ENCODE measurements around the gene GTF2H2C. TPM values are rescaled to one million over a fixed set of nuclear protein-coding genes. Genes with fewer than 3 reads are reported as not detected.
A peak's percentile ranks its signal among the peaks of the same experiment; 100 is the strongest.
"Not testable (repeated sequence)": the region's sequence is repeated elsewhere in the genome, so short reads cannot be mapped to it uniquely, and the experiment has no call there.

The GTF2H2C gene
- total RNA-seq, result 10 to 100 TPM; 13.9 to 22.7 (median 16.3) TPM

DNA sequence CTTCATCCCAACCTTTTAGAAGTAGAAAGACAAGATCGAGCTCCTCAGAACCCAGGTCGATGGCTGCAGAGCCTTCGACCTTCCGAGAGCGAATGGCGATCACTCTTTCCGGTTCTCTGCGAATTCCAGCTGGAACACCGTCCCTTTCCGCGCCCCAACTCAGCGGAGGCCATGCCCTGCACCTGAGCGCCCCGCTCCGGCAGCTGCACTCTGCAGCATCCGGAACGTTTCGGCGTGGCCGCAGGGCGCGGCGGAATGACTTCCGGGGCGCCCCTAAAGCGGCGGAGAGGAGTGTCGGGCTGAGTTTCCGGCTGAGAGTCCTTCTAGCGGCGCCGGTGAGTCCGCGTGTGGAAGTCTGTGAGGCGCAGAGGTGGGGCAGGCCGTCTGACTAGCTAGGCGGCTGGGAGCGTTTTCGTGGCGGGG, at the start of gene GTF2H2C:
GTF2H2C (plus strand) TSS at position 284 of the 423 bp plus-strand sequence. CDS start 4,942 bp downstream, outside the sequence.
- 0% methylated on average over 8 of the region's 40 CpGs for WGBS
- H3K9me3 ChIP-seq; intact Hi-C loops (cut with DNase I); H3K36me3 ChIP-seq; H3K4me1 ChIP-seq; H3K27me3 ChIP-seq: not testable (repeated sequence)
- Histone ChIP-seq H3K4me3 (peak within 1 kb of the TSS; percentile 49 to 64 (median 55)), H3K27ac (replicated peaks in 1 of 4) (peak within 1 kb of the TSS; percentile 41 to 63 (median 49))
- TF ChIP-seq, protein P1, sequence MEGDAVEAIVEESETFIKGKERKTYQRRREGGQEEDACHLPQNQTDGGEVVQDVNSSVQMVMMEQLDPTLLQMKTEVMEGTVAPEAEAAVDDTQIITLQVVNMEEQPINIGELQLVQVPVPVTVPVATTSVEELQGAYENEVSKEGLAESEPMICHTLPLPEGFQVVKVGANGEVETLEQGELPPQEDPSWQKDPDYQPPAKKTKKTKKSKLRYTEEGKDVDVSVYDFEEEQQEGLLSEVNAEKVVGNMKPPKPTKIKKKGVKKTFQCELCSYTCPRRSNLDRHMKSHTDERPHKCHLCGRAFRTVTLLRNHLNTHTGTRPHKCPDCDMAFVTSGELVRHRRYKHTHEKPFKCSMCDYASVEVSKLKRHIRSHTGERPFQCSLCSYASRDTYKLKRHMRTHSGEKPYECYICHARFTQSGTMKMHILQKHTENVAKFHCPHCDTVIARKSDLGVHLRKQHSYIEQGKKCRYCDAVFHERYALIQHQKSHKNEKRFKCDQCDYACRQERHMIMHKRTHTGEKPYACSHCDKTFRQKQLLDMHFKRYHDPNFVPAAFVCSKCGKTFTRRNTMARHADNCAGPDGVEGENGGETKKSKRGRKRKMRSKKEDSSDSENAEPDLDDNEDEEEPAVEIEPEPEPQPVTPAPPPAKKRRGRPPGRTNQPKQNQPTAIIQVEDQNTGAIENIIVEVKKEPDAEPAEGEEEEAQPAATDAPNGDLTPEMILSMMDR (IDR thresholded peaks at IDR 0.05), result peak in 1 of 3 experiments; percentile 29
- peak in 1 of 2 donors; percentile 11 for TF ChIP-seq POLR2AphosphoS5 (IDR thresholded peaks at IDR 0.05)
- peak; percentile 79 for DNase-seq (ENCODE audit: extremely low spot score)

GRCh38 chr5:69510694-69511093, 49.3 kb upstream of the GTF2H2C start:
- DNase-seq (ENCODE audit: extremely low spot score), result no peak
- Histone ChIP-seq H3K9me3 (no peaks in the 10 kb centered on the region), H3K27ac (replicated peaks in 1 of 4) (no peak overlapping the region), H3K4me1 (no peaks in the 10 kb centered on the region), H3K4me3 (no peak overlapping the region), H3K27me3 (no peaks in the 10 kb centered on the region), H3K36me3 (no peaks in the 10 kb centered on the region)
- WGBS, result 76% methylated on average over 2 of the region's 2 CpGs
- TF ChIP-seq POLR2AphosphoS5 (IDR thresholded peaks at IDR 0.05), result no peak
- TF ChIP-seq, protein P1 (IDR thresholded peaks at IDR 0.05), result no peak
- intact Hi-C loops (cut with DNase I), result no loop called here

DNA sequence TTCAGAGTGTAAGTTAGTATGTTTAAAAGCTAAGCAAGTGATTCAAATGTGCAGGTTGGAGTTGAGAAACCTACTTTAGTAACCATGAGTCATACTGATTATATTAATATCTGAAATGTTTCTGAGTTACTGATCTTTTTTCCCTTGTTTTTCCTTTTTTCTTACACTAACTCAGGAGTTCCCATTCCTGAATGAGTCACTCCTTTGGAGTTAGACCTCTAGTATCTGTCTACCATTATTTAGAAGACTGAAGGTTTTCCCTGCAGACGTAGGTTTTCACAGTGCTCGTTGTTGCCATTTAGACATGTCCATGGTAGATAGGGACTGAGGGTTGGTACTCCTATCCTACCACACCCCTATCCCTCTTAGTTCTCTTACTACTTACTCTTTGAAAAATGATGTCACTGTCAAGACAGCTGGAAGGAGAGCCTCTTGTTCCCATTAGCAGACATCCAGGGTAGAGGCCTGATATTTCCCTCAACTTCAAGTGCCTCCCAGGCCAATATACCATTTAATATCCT, 47.2 kb upstream of the GTF2H2C start:
- TF ChIP-seq EP300 (IDR thresholded peaks at IDR 0.05) (no peak), POLR2A (IDR thresholded peaks at IDR 0.05; ENCODE audit: low read depth) (no peak), POLR2AphosphoS5 (IDR thresholded peaks at IDR 0.05) (no peak)
- TF ChIP-seq, protein P1 (IDR thresholded peaks at IDR 0.05), result no peak
- no peak for DNase-seq (ENCODE audit: extremely low spot score)
- Histone ChIP-seq H3K27ac (replicated peaks in 1 of 4) (no peak overlapping the region), H3K4me1 (no peaks in the 10 kb centered on the region), H3K36me3 (no peaks in the 10 kb centered on the region), H3K9me3 (no peaks in the 10 kb centered on the region), H3K4me3 (no peak overlapping the region), H3K27me3 (no peaks in the 10 kb centered on the region)
- WGBS, result 93% methylated on average over 2 of the region's 2 CpGs
- intact Hi-C loops (cut with DNase I), result no loop called here

GRCh38 chr5:69515570-69515969, 44.4 kb upstream of the GTF2H2C start:
- H3K4me3 ChIP-seq; H3K9me3 ChIP-seq; H3K27ac ChIP-seq (replicated peaks in 1 of 4); H3K4me1 ChIP-seq; H3K36me3 ChIP-seq; DNase-seq (ENCODE audit: extremely low spot score); intact Hi-C loops (cut with DNase I); H3K27me3 ChIP-seq: not testable (repeated sequence)
- 91% methylated on average over 4 of the region's 30 CpGs for WGBS

DNA sequence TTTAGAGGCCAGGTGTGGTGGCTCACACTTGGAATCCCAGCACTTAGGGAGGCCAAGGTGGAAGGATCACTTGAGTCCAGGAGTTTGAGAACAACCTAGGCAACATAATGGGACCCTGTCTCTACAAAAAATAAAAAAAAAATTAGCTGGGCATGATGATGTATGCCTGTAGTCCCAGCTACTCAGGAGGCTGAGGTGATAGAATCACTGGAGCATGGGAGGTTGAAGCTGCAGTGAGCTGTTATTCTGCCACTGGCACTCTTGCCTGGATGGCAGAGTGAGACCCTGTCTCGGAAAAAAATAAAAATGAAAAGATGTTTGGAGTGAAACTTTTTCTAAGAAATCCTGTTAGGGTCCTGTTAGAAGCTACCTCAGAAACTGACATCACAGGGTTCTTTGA, 43.2 kb upstream of the GTF2H2C start:
- intact Hi-C loops (cut with DNase I), result no loop called here
- TF ChIP-seq POLR2A (IDR thresholded peaks at IDR 0.05; ENCODE audit: low read depth) (no peak), POLR2AphosphoS5 (IDR thresholded peaks at IDR 0.05) (no peak), EP300 (IDR thresholded peaks at IDR 0.05) (no peak)
- TF ChIP-seq, protein P1 (IDR thresholded peaks at IDR 0.05), result no peak
- H3K4me3 ChIP-seq, result no peak overlapping the region
- no peaks in the 10 kb centered on the region for H3K36me3 ChIP-seq
- H3K27ac ChIP-seq (replicated peaks in 1 of 4), result no peak overlapping the region
- no peak for DNase-seq (ENCODE audit: extremely low spot score)
- no peaks in the 10 kb centered on the region for H3K9me3 ChIP-seq
- WGBS, result 87% methylated on average over 1 of the region's 1 CpG
- no peaks in the 10 kb centered on the region for H3K4me1 ChIP-seq
- no peaks in the 10 kb centered on the region for H3K27me3 ChIP-seq
